GM19328 (cell line): ENCODE data around the gene LDLRAP1.
A peak's percentile ranks its signal among the peaks of the same experiment; 100 is the strongest.
"Not testable (repeated sequence)": the region's sequence is repeated elsewhere in the genome, so short reads cannot be mapped to it uniquely, and the experiment has no call there.

Source experiments
- ATAC-seq: cut with Tn5 transposase; IDR thresholded peaks from one replicate; pipeline ENCODE4 v1.9.1; 2021; ENCODE audit warnings: mild to moderate bottlenecking, moderate library complexity; ENCODE audit not compliant: unreplicated experiment

The LDLRAP1 gene

GRCh38 chr1:25543425-25544242, at the start of gene LDLRAP1:
TSS of gene LDLRAP1 (plus strand) at chr1:25543606. CDS start at chr1:25543699, 93 bp downstream.
- peak; percentile 80 for ATAC-seq

GRCh38 chr1:25494952-25495351, 48.5 kb upstream of the LDLRAP1 start:
- no peak for ATAC-seq

GRCh38 chr1:25500694-25501093, 42.7 kb upstream of the LDLRAP1 start:
- ATAC-seq = no peak

- no peak for ATAC-seq
Observed at GRCh38 chr1:25501235-25502058, 42.0 kb upstream of the LDLRAP1 start.

GRCh38 chr1:25502957-25503356, 40.4 kb upstream of the LDLRAP1 start:
- no peak for ATAC-seq

GRCh38 chr1:25503551-25504426, 39.6 kb upstream of the LDLRAP1 start:
- no peak for ATAC-seq

- ATAC-seq = no peak
Observed at GRCh38 chr1:25504706-25505595, 38.5 kb upstream of the LDLRAP1 start.

GRCh38 chr1:25505656-25506385, 37.6 kb upstream of the LDLRAP1 start:
- no peak for ATAC-seq

- not testable (repeated sequence) for ATAC-seq
Observed at GRCh38 chr1:25506566-25507463, 36.6 kb upstream of the LDLRAP1 start.

- ATAC-seq = no peak
Observed at GRCh38 chr1:25513666-25514065, 29.7 kb upstream of the LDLRAP1 start.

GRCh38 chr1:25515033-25515432, 28.4 kb upstream of the LDLRAP1 start:
- no peak for ATAC-seq

GRCh38 chr1:25516686-25517085, 26.7 kb upstream of the LDLRAP1 start:
- no peak for ATAC-seq

GRCh38 chr1:25517476-25518394, 25.7 kb upstream of the LDLRAP1 start:
- no peak for ATAC-seq

GRCh38 chr1:25519624-25520023, 23.8 kb upstream of the LDLRAP1 start:
- ATAC-seq = no peak

- no peak for ATAC-seq
Observed at GRCh38 chr1:25520446-25521061, 22.9 kb upstream of the LDLRAP1 start.

GRCh38 chr1:25522031-25522655, 21.3 kb upstream of the LDLRAP1 start:
- no peak for ATAC-seq
